K562 (cell line): ENCODE data around the gene NUP214. TPM values are rescaled to one million over a fixed set of nuclear protein-coding genes. Genes with fewer than 3 reads are reported as not detected.

Source experiments
- ATAC-seq: fragments of 200-7000 bp; cut with Tn5 transposase; 3 replicates; pipeline ENCODE4 v1.9.1; 2020; ENCODE audit warnings: moderate library complexity
- BruUV-seq: library from RNA; stranded (reverse); fragments of 400-500 nt; replicated peaks from 2 replicates; lab custom pipeline; 2021; lab: Mats Ljungman, UMichigan
- CTCF ChIA-PET: fragments of 300-600 bp; formaldehyde crosslinking; extraction: SDS; loops from one replicate; lab custom pipeline; 2021; ENCODE audit warnings: low intra/inter-chr PET ratio; lab: Yijun Ruan, JAX
- POLR2A ChIA-PET: fragments of 300-600, 350-650 bp; sonication (Branson Sonifier 250); formaldehyde crosslinking; extraction: SDS; loops from one replicate; lab custom pipeline; 2021; ENCODE audit warnings: antibody characterized with exemption, inconsistent platforms; lab: Yijun Ruan, JAX
- DNase-seq, 4 experiments: peaks; one replicate each; pipeline versions ENCODE4 v3.0.0 to v3.0.0-alpha.2; 2011 to 2018; ENCODE audit warnings: low spot score in 3 of 4, mixed read lengths in 3 of 4; ENCODE audit errors: extremely low read depth in 1 of 4
- FAIRE-seq: peaks from 2 replicates; lab custom pipeline; 2011; peaks lifted over from hg19 to GRCh38; lab: Jason Lieb, UNC
- H2AFZ ChIP-seq: 2 replicates; pipeline ENCODE4 v1.6.0; 2011; ENCODE audit warnings: low read depth, low read length, control low read depth, inconsistent platforms
- H3K27ac ChIP-seq: fragments of 200-600 bp; 3 replicates; pipeline ENCODE4 v1.8.0; 2011; ENCODE audit warnings: low read depth, mild to moderate bottlenecking, control low read depth, inconsistent platforms, low read length, moderate library complexity, mixed read lengths; ENCODE audit errors: extremely low read depth
- H3K27me3 ChIP-seq, 2 experiments: fragments of 300-600 bp in 1 of 2; 2 replicates in 1 of 2; 3 replicates in 1 of 2; pipeline versions ENCODE4 v1.6.0 to v1.8.0; 2011; ENCODE audit warnings: inconsistent platforms in 2 of 2, low read length in 2 of 2, mild to moderate bottlenecking in 1 of 2, mixed read lengths in 1 of 2, moderate library complexity in 1 of 2; ENCODE audit not compliant: control insufficient read depth in 2 of 2, insufficient read depth in 2 of 2
- H3K36me3 ChIP-seq: fragments of 300-600 bp; 3 replicates; pipeline ENCODE4 v1.8.0; 2011; ENCODE audit warnings: mild to moderate bottlenecking, low read length, inconsistent platforms; ENCODE audit not compliant: control insufficient read depth, insufficient read depth
- H3K4me1 ChIP-seq, 2 experiments: fragments of 200-600 bp in 1 of 2; replicated peaks in 1 of 2; 2 replicates in 1 of 2; 3 replicates in 1 of 2; pipeline versions ENCODE4 v1.5.1 to v1.8.0; 2011; ENCODE audit warnings: inconsistent platforms in 2 of 2, low read length in 2 of 2, mild to moderate bottlenecking in 1 of 2, mixed read lengths in 1 of 2, moderate library complexity in 1 of 2; ENCODE audit not compliant: control insufficient read depth in 2 of 2, insufficient read depth in 2 of 2
- H3K4me2 ChIP-seq: 2 replicates; pipeline ENCODE4 v1.6.1; 2011; ENCODE audit warnings: low read length, control low read depth, inconsistent platforms, mixed read lengths; ENCODE audit not compliant: insufficient read depth
- H3K4me3 ChIP-seq: fragments of 200-600 bp; sonication (generic), shearing (Covaris generic); 2 replicates; pipeline ENCODE4 v1.5.1; 2016; ENCODE audit warnings: control low read depth, inconsistent platforms
- H3K79me2 ChIP-seq: fragments of 200-600 bp; 3 replicates; pipeline ENCODE4 v1.8.0; 2011; ENCODE audit warnings: low read length, inconsistent platforms; ENCODE audit not compliant: control insufficient read depth, insufficient read depth
- H3K9ac ChIP-seq, 2 experiments: 2 replicates each; pipeline versions ENCODE4 v1.6.0 to v1.6.1; 2011; ENCODE audit warnings: low read depth in 2 of 2, low read length in 2 of 2, control low read depth in 1 of 2, inconsistent platforms in 1 of 2, mild to moderate bottlenecking in 1 of 2, mixed read lengths in 1 of 2; ENCODE audit not compliant: insufficient read depth in 1 of 2
- H3K9me1 ChIP-seq: one replicate; pipeline ENCODE4 v1.6.0; 2011; ENCODE audit warnings: inconsistent platforms, mild to moderate bottlenecking, low read length, moderate library complexity; ENCODE audit not compliant: control insufficient read depth, insufficient read depth
- H3K9me3 ChIP-seq: replicated peaks from 2 replicates; pipeline ENCODE4 v1.5.1; 2011; ENCODE audit warnings: low read depth, low read length, inconsistent platforms; ENCODE audit not compliant: control insufficient read depth, insufficient read depth
- H4K20me1 ChIP-seq: replicated peaks from 2 replicates; pipeline ENCODE4 v1.6.1; 2011; ENCODE audit warnings: low read length, inconsistent platforms, mixed read lengths; ENCODE audit not compliant: control insufficient read depth, insufficient read depth
- CTBP1 ChIP-seq: fragments of 450-650 bp; IDR thresholded peaks from 2 replicates; pipeline ENCODE4 v1.6.1; 2016; ENCODE audit warnings: borderline replicate concordance
- ERF ChIP-seq: fragments of 450-650 bp; formaldehyde crosslinking; IDR thresholded peaks from 2 replicates; pipeline ENCODE4 v1.4.0; 2020; ENCODE audit warnings: mild to moderate bottlenecking, mixed read lengths
- ESRRA ChIP-seq: fragments of 450-650 bp; IDR thresholded peaks from 2 replicates; pipeline ENCODE4 v1.6.1; 2014; ENCODE audit warnings: low read depth, mild to moderate bottlenecking, moderate library complexity, borderline replicate concordance
- FIP1L1 ChIP-seq: fragments of 200-400 bp; formaldehyde crosslinking; IDR thresholded peaks from 2 replicates; pipeline ENCODE4 v1.6.1; 2018; ENCODE audit warnings: mild to moderate bottlenecking, low read depth, low read length; ENCODE audit not compliant: poor library complexity, severe bottlenecking
- FOXJ3 ChIP-seq: sonication (generic); formaldehyde crosslinking; IDR thresholded peaks from 2 replicates; pipeline ENCODE4 v1.4.0; 2020; ENCODE audit warnings: mild to moderate bottlenecking, missing genetic modification reagents
- GTF2F1 ChIP-seq: IDR thresholded peaks from 2 replicates; pipeline ENCODE4 v1.6.1; 2011; ENCODE audit warnings: low read depth, low read length, improper control_type of control experiment
- MEF2D ChIP-seq: conservative IDR thresholded peaks from 2 replicates; pipeline ENCODE4 v1.6.1; 2016; ENCODE audit warnings: low read depth, missing genetic modification characterization, missing compliant biosample characterization
- POLR2AphosphoS2 ChIP-seq: IDR thresholded peaks from 2 replicates; pipeline ENCODE4 v1.6.1; 2012; ENCODE audit warnings: low read length, improper control_type of control experiment
- RAD21 ChIP-seq, 2 experiments: fragments of 250-450 bp in 1 of 2; fragments of 450-650 bp in 1 of 2; sonication (Bioruptor Pico) in 1 of 2; formaldehyde crosslinking in 1 of 2; IDR thresholded peaks in 1 of 2; conservative IDR thresholded peaks in 1 of 2; 2 replicates each; pipeline versions ENCODE4 v1.4.0 to v1.8.0; 2020 to 2022; ENCODE audit warnings: mild to moderate bottlenecking in 2 of 2, moderate library complexity in 1 of 2
- TRIM24 ChIP-seq, 2 experiments: fragments of 450-650 bp; IDR thresholded peaks; 2 replicates each; pipeline ENCODE4 v1.6.1; 2016
- ZBTB1 ChIP-seq: sonication (generic); formaldehyde crosslinking; IDR thresholded peaks from 2 replicates; pipeline ENCODE4 v1.8.1; 2023; ENCODE audit warnings: missing genetic modification reagents, low read depth, mild to moderate bottlenecking, borderline replicate concordance
- ZNF174 ChIP-seq: fragments of 250-450 bp; sonication (Bioruptor Pico); IDR thresholded peaks from 2 replicates; pipeline ENCODE4 v1.4.0; 2020; ENCODE audit warnings: mild to moderate bottlenecking
- ZNF175 ChIP-seq: fragments of 200-800 bp; sonication (Bioruptor generic); IDR thresholded peaks from 2 replicates; pipeline ENCODE4 v1.6.1; 2016; ENCODE audit warnings: low read depth, mild to moderate bottlenecking, missing genetic modification characterization, missing compliant biosample characterization
- WGBS: fragments of 100-300 bp; shearing (Covaris generic); methylation state at CpG from one replicate; pipeline ENCODE4 v1.1.6; 2016; ENCODE audit warnings: low coverage, mixed read lengths; ENCODE audit not compliant: insufficient coverage; ENCODE audit errors: missing lambda C conversion rate; 5-methylcytosine and 5-hydroxymethylcytosine counted together
- in situ Hi-C: fragments of 300-500 bp; cut with MboI; formaldehyde crosslinking; loops from 4 replicates; pipeline ENCODE4 v1.15.0; 2018; ENCODE audit warnings: inconsistent platforms, mixed read lengths
- intact Hi-C: fragments of 100-400 bp; cut with micrococcal nuclease; formaldehyde crosslinking; loops from 2 replicates; pipeline ENCODE4 v1.14.2; 2022
- polyA plus RNA-seq, 8 experiments: library from polyadenylated mRNA; depleted of rRNA in 4 of 8; stranded (reverse) in 5 of 8; unstranded in 3 of 8; fragments of >200 nt; fragmentation: Nextera tagmentation in 2 of 8; fragmentation: Illumina TruSeq in 1 of 8; extraction: Ambion mirVana in 2 of 8; extraction: Trizol in 1 of 8; gene quantifications; 2 replicates each; pipeline versions ENCODE4 v1.2.1 to v1.2.3, GENCODE V29; 2011 to 2014; ENCODE audit warnings: inconsistent platforms in 1 of 8, missing spikeins in 1 of 8
- total RNA-seq, 7 experiments: library from RNA; depleted of rRNA in 6 of 7; stranded (reverse); fragments of >200 nt in 6 of 7; fragmentation: Illumina TruSeq in 2 of 7; extraction: Trizol in 2 of 7; gene quantifications; 2 replicates each; pipeline versions ENCODE4 v1.2.1 to v1.2.3, GENCODE V29; 2011 to 2021; ENCODE audit warnings: low replicate concordance in 1 of 7
- TF ChIP-seq, protein P1 (sequence below): fragments of 250-450 bp; sonication (Bioruptor Pico); IDR thresholded peaks from 2 replicates; pipeline ENCODE4 v1.5.0; 2021; ENCODE audit warnings: mild to moderate bottlenecking, moderate library complexity
- TF ChIP-seq, protein P2 (sequence below): fragments of 450-650 bp; IDR thresholded peaks from 2 replicates; pipeline ENCODE4 v1.6.1; 2016; ENCODE audit warnings: missing biosample characterization, missing genetic modification characterization
- TF ChIP-seq, protein P3 (sequence below), 3 experiments: IDR thresholded peaks in 2 of 3; conservative IDR thresholded peaks in 1 of 3; 2 replicates each; pipeline ENCODE4 v1.5.1; 2011 to 2012; ENCODE audit warnings: low read length in 3 of 3, mild to moderate bottlenecking in 3 of 3, control low read depth in 2 of 3, improper control_type of control experiment in 1 of 3, inconsistent platforms in 1 of 3, low read depth in 1 of 3, mixed read lengths in 1 of 3, moderate library complexity in 1 of 3; ENCODE audit not compliant: insufficient read depth in 2 of 3

NUP214 gene
- total and polyA plus RNA-seq, 9 of the 15 experiments (the other 6 are each of a cell fraction or from before 2014, with no cell fraction given), result 56.9 to 332 (median 97.1) TPM

DNA sequence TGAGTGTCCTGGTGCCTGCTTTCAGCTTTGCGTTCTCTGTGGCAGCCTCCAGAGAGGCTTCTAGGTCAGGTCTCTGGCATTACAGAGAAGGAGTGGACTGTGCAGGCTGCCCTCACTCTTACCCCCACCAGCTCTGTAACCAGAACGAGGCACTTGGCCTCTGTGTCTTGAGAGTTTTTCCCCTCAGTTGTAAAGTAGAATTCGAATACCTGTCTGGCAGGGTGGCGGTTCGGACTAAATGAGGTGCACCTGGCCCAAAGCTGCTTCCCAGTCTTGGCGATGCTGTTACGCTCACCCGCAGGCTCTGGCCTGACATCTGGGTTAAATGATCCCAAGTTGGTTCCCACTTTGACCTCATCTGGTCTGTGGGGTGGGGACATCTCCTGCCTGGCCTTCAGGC, 110.8 kb downstream of the NUP214 start:
- no TSS peak for BruUV-seq
- H4K20me1 ChIP-seq, result 0 out of 2 replicates have a peak, but pooled peaks cover 7% of the 10 kb centered on the region
- H3K4me2 ChIP-seq, result no peak overlapping the region
- in situ Hi-C loops (no loop called here), intact Hi-C loops (no loop called here)
- peaks cover 0 to 13% of the 10 kb centered on the region in 2 experiments; a peak in 2 of 5 replicates for H3K27me3 ChIP-seq
- ChIA-PET CTCF (no interaction called here), POLR2A (interaction anchor here (0.6 to 11.4 kb wide), 11 partner anchors 9 to 354 kb away, joined by 3 to 156 read pairs (median 5); no protein-coding TSS in a partner anchor)
- H3K4me3 ChIP-seq, result no peak overlapping the region
- H3K36me3 ChIP-seq, result peaks cover 41% of the 10 kb centered on the region
- DNase-seq (no peak), ATAC-seq (peak; percentile 1), FAIRE-seq (no peak)
- 86% methylated on average over 8 of the region's 8 CpGs for WGBS
- no peaks in the 10 kb centered on the region for H3K79me2 ChIP-seq
- peaks cover 3% of the 10 kb centered on the region for H3K9me1 ChIP-seq
- peak overlapping the region in 1 of 2 experiments; percentile 29; a peak in 2 of 4 replicates for H3K9ac ChIP-seq
- peaks cover 3 to 31% of the 10 kb centered on the region in 2 experiments; a peak in 3 of 5 replicates for H3K4me1 ChIP-seq
- no peak overlapping the region for H2AFZ ChIP-seq
- no peak overlapping the region for H3K27ac ChIP-seq
- H3K9me3 ChIP-seq, result no peaks in the 10 kb centered on the region
- TF ChIP-seq ZNF174 (CRISPR knock-in tag) (no peak), POLR2AphosphoS2 (0 out of 2 replicates have a peak, but pooled peaks have one; percentile 2), ESRRA (no peak), ZBTB1 (CRISPR knock-in tag) (no peak), TRIM24 (IDR thresholded peaks at IDR 0.05) (no peak), FIP1L1 (no peak), ZNF175 (CRISPR knock-in tag) (no peak), CTBP1 (no peak), RAD21 (CRISPR knock-in tag; conservative IDR thresholded peaks at IDR 0.05 in 1 of 2, IDR thresholded peaks at IDR 0.05 in 1 of 2) (no peak), ERF (CRISPR knock-in tag) (no peak), GTF2F1 (0 out of 2 replicates have a peak, but pooled peaks have one; percentile 12), MEF2D (tag) (no peak), FOXJ3 (CRISPR knock-in tag) (no peak)
- TF ChIP-seq, protein P1, sequence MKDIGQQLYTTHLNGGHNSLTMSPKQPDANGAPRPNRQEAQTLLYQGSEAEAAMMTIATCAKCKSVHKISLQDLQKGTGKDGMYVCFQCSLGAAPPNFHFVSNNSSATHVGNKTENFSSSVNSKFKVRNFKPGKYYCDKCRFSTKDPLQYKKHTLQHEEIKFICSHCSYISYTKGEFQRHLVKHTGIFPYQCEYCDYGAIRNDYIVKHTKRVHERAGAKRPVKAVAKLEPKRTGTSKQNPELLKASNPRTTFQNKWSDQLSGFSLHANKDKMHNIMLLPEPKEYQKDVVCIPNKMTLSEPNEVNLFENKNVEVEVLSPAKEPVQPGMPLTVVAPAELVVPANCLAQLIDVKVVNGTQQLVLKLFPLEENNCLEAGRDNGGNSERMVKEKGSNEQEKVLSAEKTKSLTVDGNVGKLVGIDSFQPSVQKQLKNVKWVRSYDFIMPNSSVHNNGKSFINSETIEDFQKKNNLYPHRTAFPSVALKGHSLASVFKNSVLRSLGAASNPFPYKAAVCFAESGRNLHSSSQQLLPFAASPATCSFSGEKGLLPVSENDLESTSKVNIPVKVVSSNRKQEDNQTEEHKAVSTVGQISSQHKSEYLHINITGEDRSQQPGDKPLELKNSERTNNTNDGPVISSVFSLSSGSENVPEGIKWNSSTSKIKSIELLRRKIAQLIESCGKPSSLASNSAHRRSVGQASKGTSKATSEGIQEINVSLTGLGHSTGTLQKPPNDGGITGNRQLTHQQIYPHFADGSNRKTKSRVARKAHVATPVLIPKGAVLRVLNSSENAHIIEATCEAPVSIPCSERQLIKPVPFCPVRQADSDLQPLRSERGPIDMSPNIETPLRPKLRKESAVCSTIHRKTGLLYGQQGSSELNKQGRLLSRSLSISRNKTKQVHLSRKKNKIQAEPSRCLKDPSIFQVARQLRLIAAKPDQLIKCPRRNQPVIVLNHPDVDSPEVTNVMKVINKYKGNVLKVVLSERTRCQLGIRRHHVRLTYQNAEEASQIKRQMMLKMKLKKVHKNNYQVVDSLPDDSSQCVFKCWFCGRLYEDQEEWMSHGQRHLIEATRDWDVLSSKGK (CRISPR knock-in tag), result no peak
- TF ChIP-seq, protein P2, sequence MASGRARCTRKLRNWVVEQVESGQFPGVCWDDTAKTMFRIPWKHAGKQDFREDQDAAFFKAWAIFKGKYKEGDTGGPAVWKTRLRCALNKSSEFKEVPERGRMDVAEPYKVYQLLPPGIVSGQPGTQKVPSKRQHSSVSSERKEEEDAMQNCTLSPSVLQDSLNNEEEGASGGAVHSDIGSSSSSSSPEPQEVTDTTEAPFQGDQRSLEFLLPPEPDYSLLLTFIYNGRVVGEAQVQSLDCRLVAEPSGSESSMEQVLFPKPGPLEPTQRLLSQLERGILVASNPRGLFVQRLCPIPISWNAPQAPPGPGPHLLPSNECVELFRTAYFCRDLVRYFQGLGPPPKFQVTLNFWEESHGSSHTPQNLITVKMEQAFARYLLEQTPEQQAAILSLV (tag), result no peak
- TF ChIP-seq, protein P3, sequence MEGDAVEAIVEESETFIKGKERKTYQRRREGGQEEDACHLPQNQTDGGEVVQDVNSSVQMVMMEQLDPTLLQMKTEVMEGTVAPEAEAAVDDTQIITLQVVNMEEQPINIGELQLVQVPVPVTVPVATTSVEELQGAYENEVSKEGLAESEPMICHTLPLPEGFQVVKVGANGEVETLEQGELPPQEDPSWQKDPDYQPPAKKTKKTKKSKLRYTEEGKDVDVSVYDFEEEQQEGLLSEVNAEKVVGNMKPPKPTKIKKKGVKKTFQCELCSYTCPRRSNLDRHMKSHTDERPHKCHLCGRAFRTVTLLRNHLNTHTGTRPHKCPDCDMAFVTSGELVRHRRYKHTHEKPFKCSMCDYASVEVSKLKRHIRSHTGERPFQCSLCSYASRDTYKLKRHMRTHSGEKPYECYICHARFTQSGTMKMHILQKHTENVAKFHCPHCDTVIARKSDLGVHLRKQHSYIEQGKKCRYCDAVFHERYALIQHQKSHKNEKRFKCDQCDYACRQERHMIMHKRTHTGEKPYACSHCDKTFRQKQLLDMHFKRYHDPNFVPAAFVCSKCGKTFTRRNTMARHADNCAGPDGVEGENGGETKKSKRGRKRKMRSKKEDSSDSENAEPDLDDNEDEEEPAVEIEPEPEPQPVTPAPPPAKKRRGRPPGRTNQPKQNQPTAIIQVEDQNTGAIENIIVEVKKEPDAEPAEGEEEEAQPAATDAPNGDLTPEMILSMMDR (IDR thresholded peaks at IDR 0.05 in 2 of 3, conservative IDR thresholded peaks at IDR 0.05 in 1 of 3; ENCODE audit: insufficient read depth in 2 of 3, low read depth in 1 of 3, low read length in 3 of 3), result no peak
